SK-N-SH (cell line): ENCODE data around the gene MRGPRX4. TPM values are rescaled to one million over a fixed set of nuclear protein-coding genes. Genes with fewer than 3 reads are reported as not detected.

Experiments
- CTCF ChIA-PET: fragments of 300-600, 350-600 bp; formaldehyde crosslinking; extraction: SDS; loops from one replicate; lab custom pipeline; 2021; lab: Yijun Ruan, JAX
- POLR2A ChIA-PET: fragments of 350-600 bp; sonication (Branson Sonifier 250); formaldehyde crosslinking; extraction: SDS; loops from one replicate; lab custom pipeline; 2020; ENCODE audit warnings: antibody characterized with exemption, inconsistent platforms; lab: Yijun Ruan, JAX
- DNase-seq: peaks from one replicate; pipeline ENCODE4 v3.0.0; 2012
- H2AFZ ChIP-seq: fragments of 200-600 bp; sonication (generic); 2 replicates; pipeline ENCODE4 v1.8.1; 2016; ENCODE audit warnings: antibody characterized with exemption, mild to moderate bottlenecking, low read depth
- H3F3A ChIP-seq: fragments of 200-600 bp; sonication (generic); replicated peaks from 2 replicates; pipeline ENCODE3; 2016; ENCODE audit warnings: antibody characterized with exemption, mild to moderate bottlenecking; ENCODE audit not compliant: insufficient read depth
- H3K27ac ChIP-seq, 2 experiments: fragments of 200-500 bp in 1 of 2; fragments of 200-600 bp in 1 of 2; sonication (Bioruptor generic) in 1 of 2; sonication (generic), shearing (Covaris generic) in 1 of 2; 2 replicates each; pipeline versions ENCODE4 v1.5.1 to v1.6.1; 2014 to 2016; ENCODE audit warnings: low read depth in 2 of 2, inconsistent platforms in 1 of 2, low read length in 1 of 2, mild to moderate bottlenecking in 1 of 2, mixed read lengths in 1 of 2
- H3K27me3 ChIP-seq: fragments of 200-600 bp; sonication (generic), shearing (Covaris generic); 2 replicates; pipeline ENCODE4 v1.6.1; 2016; ENCODE audit warnings: mixed run types; ENCODE audit not compliant: insufficient read depth
- H3K36me3 ChIP-seq, 2 experiments: fragments of 200-500 bp in 1 of 2; fragments of 200-600 bp in 1 of 2; sonication (Bioruptor generic) in 1 of 2; sonication (generic) in 1 of 2; replicated peaks in 1 of 2; 2 replicates each; pipeline versions ENCODE3 to v1.5.1; 2014 to 2016; ENCODE audit warnings: low read length in 1 of 2, mild to moderate bottlenecking in 1 of 2; ENCODE audit not compliant: insufficient read depth in 2 of 2, control insufficient read depth in 1 of 2
- H3K4me1 ChIP-seq, 2 experiments: fragments of 200-500 bp in 1 of 2; fragments of 200-600 bp in 1 of 2; sonication (Bioruptor generic) in 1 of 2; sonication (generic), shearing (Covaris generic) in 1 of 2; 2 replicates each; pipeline versions ENCODE4 v1.5.1 to v1.6.1; 2014 to 2016; ENCODE audit warnings: low read depth in 1 of 2, low read length in 1 of 2, mixed run types in 1 of 2; ENCODE audit not compliant: insufficient read depth in 2 of 2, control insufficient read depth in 1 of 2
- H3K4me2 ChIP-seq: fragments of 200-600 bp; sonication (generic), shearing (Covaris generic); 2 replicates; pipeline ENCODE4 v1.6.1; 2017; ENCODE audit warnings: mixed run types
- H3K4me3 ChIP-seq, 2 experiments: fragments of 200-500 bp in 1 of 2; fragments of 200-600 bp in 1 of 2; sonication (Bioruptor generic) in 1 of 2; sonication (generic), shearing (Covaris generic) in 1 of 2; 2 replicates each; pipeline versions ENCODE4 v1.5.1 to v1.8.1; 2014 to 2016; ENCODE audit warnings: low read depth in 2 of 2, inconsistent platforms in 1 of 2, low read length in 1 of 2, mild to moderate bottlenecking in 1 of 2, mixed read lengths in 1 of 2, moderate library complexity in 1 of 2
- H3K79me2 ChIP-seq: fragments of 200-600 bp; sonication (generic); 2 replicates; pipeline ENCODE4 v1.8.1; 2017; ENCODE audit warnings: mild to moderate bottlenecking; ENCODE audit not compliant: insufficient read depth
- H3K9ac ChIP-seq: fragments of 200-600 bp; sonication (generic); 2 replicates; pipeline ENCODE4 v1.6.1; 2017; ENCODE audit warnings: mixed run types
- H3K9me2 ChIP-seq: fragments of 200-600 bp; sonication (generic); 2 replicates; pipeline ENCODE4 v1.6.1; 2017; ENCODE audit warnings: mixed run types
- H3K9me3 ChIP-seq: fragments of 200-600 bp; sonication (generic); 2 replicates; pipeline ENCODE4 v1.6.1; 2017; ENCODE audit warnings: mixed run types, mild to moderate bottlenecking, moderate library complexity
- H4K20me1 ChIP-seq: fragments of 200-600 bp; sonication (generic); 2 replicates; pipeline ENCODE4 v1.6.1; 2017; ENCODE audit warnings: mild to moderate bottlenecking, mixed run types; ENCODE audit not compliant: insufficient read depth
- CHD2 ChIP-seq: fragments of 150-350 bp; IDR thresholded peaks from 2 replicates; pipeline ENCODE4 v1.6.1; 2018; ENCODE audit warnings: low read length; ENCODE audit not compliant: partially characterized antibody
- CTCF ChIP-seq: fragments of 200-600 bp; sonication (generic); IDR thresholded peaks from 2 replicates; pipeline ENCODE4 v1.6.1; 2017; ENCODE audit warnings: antibody characterized with exemption, mild to moderate bottlenecking, moderate library complexity
- ELF1 ChIP-seq: IDR thresholded peaks from 2 replicates; pipeline ENCODE4 v1.4.0; 2012
- FOSL2 ChIP-seq: IDR thresholded peaks from 2 replicates; pipeline ENCODE4 v1.4.0; 2012; ENCODE audit warnings: low read depth, mild to moderate bottlenecking, moderate library complexity, borderline replicate concordance
- FOXJ3 ChIP-seq: sonication (generic); formaldehyde crosslinking; IDR thresholded peaks from 2 replicates; pipeline ENCODE4 v1.5.1; 2020; ENCODE audit warnings: mild to moderate bottlenecking, missing genetic modification reagents
- FOXM1 ChIP-seq: IDR thresholded peaks from 2 replicates; pipeline ENCODE4 v1.4.0; 2012; ENCODE audit warnings: low read depth, mild to moderate bottlenecking
- GABPA ChIP-seq: IDR thresholded peaks from 2 replicates; pipeline ENCODE4 v1.4.0; 2012; ENCODE audit warnings: low read depth, mild to moderate bottlenecking
- GATA2 ChIP-seq: sonication (generic); formaldehyde crosslinking; IDR thresholded peaks from 2 replicates; pipeline ENCODE4 v1.5.0; 2020; ENCODE audit warnings: mild to moderate bottlenecking, missing genetic modification reagents
- JUND ChIP-seq: IDR thresholded peaks from 2 replicates; pipeline ENCODE4 v1.4.0; 2012
- MEF2A ChIP-seq: IDR thresholded peaks from 2 replicates; pipeline ENCODE4 v1.4.0; 2012; ENCODE audit warnings: low read depth, borderline replicate concordance
- NFIC ChIP-seq: IDR thresholded peaks from 2 replicates; pipeline ENCODE4 v1.4.0; 2012; ENCODE audit warnings: borderline replicate concordance
- PBX3 ChIP-seq: IDR thresholded peaks from 2 replicates; pipeline ENCODE4; 2012
- RAD21 ChIP-seq: IDR thresholded peaks from 2 replicates; pipeline ENCODE4 v1.6.1; 2012; ENCODE audit warnings: mild to moderate bottlenecking, low read length
- RCOR1 ChIP-seq: fragments of 150-350 bp; IDR thresholded peaks from 2 replicates; pipeline ENCODE4 v1.6.1; 2017; ENCODE audit warnings: antibody characterized with exemption, low read length
- RFX5 ChIP-seq: IDR thresholded peaks from 2 replicates; pipeline ENCODE4 v1.6.1; 2012; ENCODE audit warnings: mild to moderate bottlenecking, improper control_type of control experiment, low read length
- RXRA ChIP-seq: IDR thresholded peaks from 2 replicates; pipeline ENCODE4 v1.4.0; 2012; ENCODE audit warnings: low read depth, mild to moderate bottlenecking, borderline replicate concordance
- SIN3A ChIP-seq: IDR thresholded peaks from 2 replicates; pipeline ENCODE4 v1.6.1; 2012; ENCODE audit warnings: low read depth, mild to moderate bottlenecking, low read length, moderate library complexity, borderline replicate concordance
- SMC3 ChIP-seq: IDR thresholded peaks from 2 replicates; pipeline ENCODE4 v1.6.1; 2012; ENCODE audit warnings: low read depth, low read length, improper control_type of control experiment
- TCF12 ChIP-seq: IDR thresholded peaks from 2 replicates; pipeline ENCODE4 v1.4.0; 2012
- USF1 ChIP-seq: IDR thresholded peaks from 2 replicates; pipeline ENCODE4 v1.4.0; 2012; ENCODE audit warnings: low read depth, borderline replicate concordance
- USF2 ChIP-seq: fragments of 150-350 bp; IDR thresholded peaks from 2 replicates; pipeline ENCODE4 v1.6.1; 2017; ENCODE audit warnings: antibody characterized with exemption, low read length, low read depth, borderline replicate concordance
- WGBS: methylation state at CpG from one replicate; pipeline ENCODE4 v1.1.6; 2017; ENCODE audit warnings: low lambda C conversion rate; 5-methylcytosine and 5-hydroxymethylcytosine counted together
- polyA plus RNA-seq, 3 experiments: library from polyadenylated mRNA; depleted of rRNA; stranded (reverse); fragments of >200 nt; gene quantifications; 2 replicates each; pipeline ENCODE4 v1.2.3, GENCODE V29; 2012

Gene MRGPRX4
- polyA plus RNA-seq, 1 of the 3 experiments (the other 2 are of a cell fraction) = not detected

GRCh38 chr11:18145025-18145424 lies 27.6 kb upstream of the MRGPRX4 start:
- DNase-seq = peak; percentile 18
- no peaks in the 10 kb centered on the region for H3K9me3 ChIP-seq
- TF ChIP-seq TCF12 = no peak
- TF ChIP-seq SIN3A = no peak
- TF ChIP-seq SMC3 = peak; percentile 9; the same call in 1 of the 2 replicates
- TF ChIP-seq RXRA = no peak
- no peak for TF ChIP-seq RCOR1
- TF ChIP-seq FOSL2 = no peak
- no peak for TF ChIP-seq GABPA
- TF ChIP-seq USF2 = no peak
- no peak for TF ChIP-seq FOXJ3 (CRISPR knock-in tag)
- TF ChIP-seq MEF2A = no peak
- TF ChIP-seq RAD21 = peak; percentile 37
- TF ChIP-seq FOXM1 = no peak
- no peak for TF ChIP-seq ELF1
- no peak for TF ChIP-seq USF1
- no peak for TF ChIP-seq GATA2 (CRISPR knock-in tag)
- TF ChIP-seq RFX5 = no peak
- no peak for TF ChIP-seq PBX3
- peak; percentile 48 for TF ChIP-seq CTCF
- TF ChIP-seq CHD2 = no peak
- TF ChIP-seq JUND = no peak
- TF ChIP-seq NFIC = no peak
- TF ChIP-seq, all 33 proteins: peak for 3
- Histone ChIP-seq H3K9me2 (no peaks in the 10 kb centered on the region), H3K27me3 (peaks cover 8% of the 10 kb centered on the region; the same call in 1 of the 2 replicates), H3K9ac (no peak overlapping the region), H3K4me2 (no peak overlapping the region), H3F3A (no peaks in the 10 kb centered on the region), H3K4me3 (no peak overlapping the region), H3K36me3 (no peaks in the 10 kb centered on the region), H3K4me1 (no peaks in the 10 kb centered on the region), H4K20me1 (no peaks in the 10 kb centered on the region), H2AFZ (no peak overlapping the region), H3K79me2 (no peaks in the 10 kb centered on the region), H3K27ac (no peak overlapping the region)
- 1% methylated on average over 2 of the region's 2 CpGs for WGBS
- CTCF ChIA-PET = interaction anchor here (0.9 to 1.7 kb wide), 6 partner anchors 13 to 587 kb away, joined by 3 to 5 read pairs (median 3); no protein-coding TSS in a partner anchor
- POLR2A ChIA-PET = no interaction called here
